HepG2 (cell line): Measurements from ENCODE around the gene CRKL. TPM values are rescaled to one million over a fixed set of nuclear protein-coding genes. Genes with fewer than 3 reads are reported as not detected.

Source experiments
- CAMTA2 ChIP-seq: sonication (generic); formaldehyde crosslinking; IDR thresholded peaks from 2 replicates; pipeline ENCODE4 v1.4.0; 2020; ENCODE audit warnings: mild to moderate bottlenecking, missing genetic modification reagents, borderline replicate concordance
- CEBPZ ChIP-seq: IDR thresholded peaks from 2 replicates; pipeline ENCODE4 v1.6.1; 2012; ENCODE audit warnings: low read length, improper control_type of control experiment
- DDIT3 ChIP-seq: sonication (generic); formaldehyde crosslinking; IDR thresholded peaks from 2 replicates; pipeline ENCODE4 v1.4.0; 2020; ENCODE audit warnings: mild to moderate bottlenecking, missing genetic modification reagents
- FOSL2 ChIP-seq: sonication (generic); formaldehyde crosslinking; IDR thresholded peaks from 2 replicates; pipeline ENCODE4 v1.4.0; 2020; ENCODE audit warnings: missing genetic modification reagents
- KDM2A ChIP-seq: sonication (generic); formaldehyde crosslinking; IDR thresholded peaks from 2 replicates; pipeline ENCODE4 v1.4.0; 2020; ENCODE audit warnings: low read depth, missing genetic modification reagents, borderline replicate concordance
- KLF13 ChIP-seq: sonication (generic); formaldehyde crosslinking; IDR thresholded peaks from 2 replicates; pipeline ENCODE4 v1.4.0; 2020; ENCODE audit warnings: mild to moderate bottlenecking, missing genetic modification reagents
- MTA1 ChIP-seq: sonication (generic); formaldehyde crosslinking; IDR thresholded peaks from 2 replicates; pipeline ENCODE4 v1.4.0; 2020; ENCODE audit warnings: missing genetic modification reagents, mild to moderate bottlenecking, borderline replicate concordance
- REPIN1 ChIP-seq: sonication (generic); formaldehyde crosslinking; IDR thresholded peaks from 2 replicates; pipeline ENCODE4 v1.8.0; 2022; ENCODE audit warnings: missing genetic modification reagents, low read depth, mild to moderate bottlenecking, borderline replicate concordance
- XBP1 ChIP-seq: sonication (generic); formaldehyde crosslinking; IDR thresholded peaks from 2 replicates; pipeline ENCODE4 v1.5.0; 2020; ENCODE audit warnings: missing genetic modification reagents
- ZBTB40 ChIP-seq, 2 experiments: fragments of 450-650 bp in 1 of 2; sonication (generic) in 1 of 2; formaldehyde crosslinking in 1 of 2; IDR thresholded peaks; 2 replicates each; pipeline versions ENCODE4 v1.6.1 to v1.8.0; 2016 to 2022; ENCODE audit warnings: antibody characterized with exemption in 1 of 2, mild to moderate bottlenecking in 1 of 2, missing genetic modification reagents in 1 of 2
- ZEB1 ChIP-seq: IDR thresholded peaks from 2 replicates; pipeline ENCODE4 v1.6.1; 2012; ENCODE audit warnings: mild to moderate bottlenecking, low read depth, inconsistent platforms; ENCODE audit not compliant: insufficient replicate concordance
- ZNF138 ChIP-seq: sonication (generic); formaldehyde crosslinking; IDR thresholded peaks from 2 replicates; pipeline ENCODE4 v1.5.0; 2020; ENCODE audit warnings: mild to moderate bottlenecking, low read depth, missing genetic modification reagents
- ZNF160 ChIP-seq: sonication (generic); formaldehyde crosslinking; IDR thresholded peaks from 2 replicates; pipeline ENCODE4 v1.8.0; 2022; ENCODE audit warnings: mild to moderate bottlenecking, inconsistent platforms, missing genetic modification reagents
- ZNF431 ChIP-seq: sonication (generic); formaldehyde crosslinking; IDR thresholded peaks from 2 replicates; pipeline ENCODE4 v1.9.0; 2022; ENCODE audit warnings: missing genetic modification reagents, low read depth, mild to moderate bottlenecking, borderline replicate concordance
- ZNF558 ChIP-seq: sonication (generic); formaldehyde crosslinking; IDR thresholded peaks from 2 replicates; pipeline ENCODE4 v1.9.0; 2022; ENCODE audit warnings: mild to moderate bottlenecking, missing genetic modification reagents, borderline replicate concordance
- polyA plus RNA-seq, 8 experiments: library from polyadenylated mRNA; depleted of rRNA in 3 of 8; stranded (reverse) in 7 of 8; unstranded in 1 of 8; fragments of >200 nt; fragmentation: Illumina TruSeq in 4 of 8; extraction: Trizol in 4 of 8; gene quantifications; 2 replicates each; pipeline versions ENCODE4 v1.2.1 to v1.2.3, GENCODE V29; 2011 to 2016; ENCODE audit warnings: low read depth in 4 of 8, missing spikeins in 1 of 8, mixed read lengths in 1 of 8; ENCODE audit not compliant: insufficient read depth in 1 of 8
- total RNA-seq, 5 experiments: library from RNA; depleted of rRNA; stranded (reverse); fragments of >200 nt; fragmentation: Illumina TruSeq; extraction: Trizol; gene quantifications; 2 replicates each; pipeline ENCODE4 v1.2.3, GENCODE V29; 2016; ENCODE audit warnings: low read depth in 1 of 5

CRKL gene
- total and polyA plus RNA-seq, 2 of the 13 experiments (the other 11 are each of a cell fraction or from before 2014, with no cell fraction given) = 37.4 to 60.6 TPM

GRCh38 chr22:20916916-20917810, at the start of gene CRKL (continued):
- no peak for TF ChIP-seq ZBTB40 (IDR thresholded peaks at IDR 0.05)
- TF ChIP-seq ZBTB40 (CRISPR knock-in tag; IDR thresholded peaks at IDR 0.05) = peak; percentile 94
- peak; percentile 46; the same call in 1 of the 2 replicates for TF ChIP-seq XBP1
- no peak; the same call in 1 of the 2 replicates for TF ChIP-seq ZNF160 (CRISPR knock-in tag)
- TF ChIP-seq KLF13 (CRISPR knock-in tag) = no peak
- TF ChIP-seq ZNF431 (CRISPR knock-in tag) = no peak
- peak; percentile 96 for TF ChIP-seq KDM2A (CRISPR knock-in tag)
- peak; percentile 76; the same call in 1 of the 2 replicates for TF ChIP-seq MTA1 (CRISPR knock-in tag)
- TF ChIP-seq FOSL2 = peak; percentile 85
- TF ChIP-seq REPIN1 = peak; percentile 91
- TF ChIP-seq DDIT3 (CRISPR knock-in tag) = no peak
- no peak for TF ChIP-seq CAMTA2 (CRISPR knock-in tag)
- no peak for TF ChIP-seq CEBPZ
- TF ChIP-seq ZEB1 = peak; percentile 77
- TF ChIP-seq ZNF558 (CRISPR knock-in tag) = peak; percentile 37; the same call in 1 of the 2 replicates
- peak; percentile 60; the same call in 1 of the 2 replicates for TF ChIP-seq ZNF138 (CRISPR knock-in tag)
